Upper lobe of left lung (tissue), 4 donors: ENCODE data around the gene PLEKHA1.

ENCODE experiments used
- EP300 ChIP-seq, 4 donors: sonication (generic); formaldehyde crosslinking; IDR thresholded peaks; one replicate each; pipeline ENCODE4 v1.5.1; 2017; ENCODE audit warnings: antibody characterized with exemption in 4 of 4, control low read depth in 2 of 4
- POLR2A ChIP-seq, 4 donors: fragments of 450-650 bp; IDR thresholded peaks; one replicate each; pipeline ENCODE4 v1.5.1; 2016 to 2017; ENCODE audit warnings: antibody characterized with exemption in 4 of 4, mild to moderate bottlenecking in 2 of 4
- POLR2AphosphoS5 ChIP-seq, 2 donors: sonication (generic); formaldehyde crosslinking; IDR thresholded peaks; one replicate each; pipeline ENCODE4 v1.5.1; 2017; ENCODE audit warnings: antibody characterized with exemption in 2 of 2
- TF ChIP-seq, protein P1 (sequence below), 6 experiments: fragments of 450-650 bp in 4 of 6; fragments of 200-600 bp in 2 of 6; sonication (generic) in 2 of 6; IDR thresholded peaks; one replicate each; pipeline ENCODE4 v1.5.1; 2016 to 2019; ENCODE audit warnings: antibody characterized with exemption in 6 of 6

DNA sequence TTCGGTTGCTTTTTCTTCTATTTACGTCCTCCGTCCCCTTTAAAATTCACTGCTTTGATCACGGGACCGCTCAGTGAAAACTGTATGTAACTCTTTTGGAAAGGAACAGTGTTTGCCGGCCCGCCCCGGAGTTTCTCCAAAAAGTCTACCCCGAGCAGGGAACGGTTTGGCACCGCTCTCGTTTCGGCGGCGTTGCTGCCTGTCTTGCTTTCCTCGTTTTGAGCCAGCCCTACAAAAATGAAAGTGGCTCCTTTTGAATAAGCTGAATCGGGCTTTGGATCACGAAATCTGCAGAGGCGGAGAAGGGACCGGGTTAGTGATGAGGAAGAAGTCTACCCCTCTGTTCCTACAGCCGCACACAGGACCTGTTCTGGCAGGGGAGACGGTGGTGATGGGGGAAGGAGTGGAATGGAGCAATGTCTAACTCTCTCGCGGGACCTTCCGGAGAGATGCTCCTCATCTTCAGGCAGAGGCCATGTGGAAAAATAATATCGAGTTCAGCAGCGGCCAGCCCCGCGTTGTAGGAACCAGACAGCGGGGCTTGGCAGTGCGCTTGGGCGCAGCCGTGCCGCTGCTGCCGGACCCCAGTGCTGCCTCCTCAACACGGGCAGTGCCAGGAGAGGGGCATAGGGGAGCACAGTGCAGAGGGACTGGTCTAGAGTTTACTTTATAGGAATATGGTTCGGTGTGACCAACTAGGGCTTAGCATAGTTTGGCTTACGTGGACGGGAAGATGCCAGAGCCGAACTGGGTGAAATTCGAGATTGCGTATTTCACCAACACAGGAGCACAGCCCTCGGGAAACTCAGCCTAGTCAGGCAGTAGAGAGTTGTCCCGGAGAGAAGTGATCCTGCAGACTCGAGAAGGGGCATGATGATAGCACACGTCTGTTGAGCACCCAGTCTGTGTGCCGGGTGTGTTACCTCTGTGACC, 88.3 kb downstream of the PLEKHA1 start:
- TF ChIP-seq, protein P1, sequence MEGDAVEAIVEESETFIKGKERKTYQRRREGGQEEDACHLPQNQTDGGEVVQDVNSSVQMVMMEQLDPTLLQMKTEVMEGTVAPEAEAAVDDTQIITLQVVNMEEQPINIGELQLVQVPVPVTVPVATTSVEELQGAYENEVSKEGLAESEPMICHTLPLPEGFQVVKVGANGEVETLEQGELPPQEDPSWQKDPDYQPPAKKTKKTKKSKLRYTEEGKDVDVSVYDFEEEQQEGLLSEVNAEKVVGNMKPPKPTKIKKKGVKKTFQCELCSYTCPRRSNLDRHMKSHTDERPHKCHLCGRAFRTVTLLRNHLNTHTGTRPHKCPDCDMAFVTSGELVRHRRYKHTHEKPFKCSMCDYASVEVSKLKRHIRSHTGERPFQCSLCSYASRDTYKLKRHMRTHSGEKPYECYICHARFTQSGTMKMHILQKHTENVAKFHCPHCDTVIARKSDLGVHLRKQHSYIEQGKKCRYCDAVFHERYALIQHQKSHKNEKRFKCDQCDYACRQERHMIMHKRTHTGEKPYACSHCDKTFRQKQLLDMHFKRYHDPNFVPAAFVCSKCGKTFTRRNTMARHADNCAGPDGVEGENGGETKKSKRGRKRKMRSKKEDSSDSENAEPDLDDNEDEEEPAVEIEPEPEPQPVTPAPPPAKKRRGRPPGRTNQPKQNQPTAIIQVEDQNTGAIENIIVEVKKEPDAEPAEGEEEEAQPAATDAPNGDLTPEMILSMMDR (IDR thresholded peaks at IDR 0.05) = no peak
- TF ChIP-seq POLR2A (IDR thresholded peaks at IDR 0.05) = no peak
- TF ChIP-seq POLR2AphosphoS5 (IDR thresholded peaks at IDR 0.05) = no peak
- TF ChIP-seq EP300 (IDR thresholded peaks at IDR 0.05) = no peak
